ENCODE measurements around the gene PPP2R2D. TPM values are rescaled to one million over a fixed set of nuclear protein-coding genes. Genes with fewer than 3 reads are reported as not detected.

PPP2R2D gene
- total RNA-seq, 6 experiments from 2014 or later = 22.9 to 28.1 (median 24.5) TPM

DNA sequence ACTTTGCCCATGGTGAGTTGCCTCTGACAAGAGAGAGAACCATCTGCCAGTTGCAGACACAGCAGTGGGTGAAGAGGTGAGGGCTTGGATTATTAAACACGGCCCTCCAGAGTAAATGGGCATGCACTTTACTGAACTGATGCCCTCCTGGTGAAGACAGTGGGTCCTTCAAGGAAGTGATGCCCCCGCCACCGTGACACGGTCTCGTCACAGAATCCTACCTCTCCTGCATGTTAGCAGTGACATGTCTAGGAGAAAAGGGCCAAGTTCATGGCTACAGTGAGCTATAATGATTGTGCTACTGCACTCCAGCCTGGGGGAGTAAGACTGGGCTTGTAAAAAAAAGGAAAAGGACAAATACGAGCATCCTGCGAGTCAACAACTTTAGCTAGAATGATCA lies 78.5 kb downstream of the PPP2R2D start:
- Mint-ChIP-seq H3K27ac (peak overlapping the region; percentile 84), H3K4me1 (ENCODE audit: low read depth) (peaks cover 43% of the 10 kb centered on the region), H3K36me3 (ENCODE audit: low read depth) (peaks cover 27% of the 10 kb centered on the region; the same call in 1 of the 2 replicates), H3K4me3 (peak overlapping the region; percentile 98), H3K27me3 (ENCODE audit: insufficient read depth) (no peaks in the 10 kb centered on the region; the same call in 1 of the 2 replicates), H3K9me3 (no peaks in the 10 kb centered on the region)
- TF ChIP-seq, protein P1, sequence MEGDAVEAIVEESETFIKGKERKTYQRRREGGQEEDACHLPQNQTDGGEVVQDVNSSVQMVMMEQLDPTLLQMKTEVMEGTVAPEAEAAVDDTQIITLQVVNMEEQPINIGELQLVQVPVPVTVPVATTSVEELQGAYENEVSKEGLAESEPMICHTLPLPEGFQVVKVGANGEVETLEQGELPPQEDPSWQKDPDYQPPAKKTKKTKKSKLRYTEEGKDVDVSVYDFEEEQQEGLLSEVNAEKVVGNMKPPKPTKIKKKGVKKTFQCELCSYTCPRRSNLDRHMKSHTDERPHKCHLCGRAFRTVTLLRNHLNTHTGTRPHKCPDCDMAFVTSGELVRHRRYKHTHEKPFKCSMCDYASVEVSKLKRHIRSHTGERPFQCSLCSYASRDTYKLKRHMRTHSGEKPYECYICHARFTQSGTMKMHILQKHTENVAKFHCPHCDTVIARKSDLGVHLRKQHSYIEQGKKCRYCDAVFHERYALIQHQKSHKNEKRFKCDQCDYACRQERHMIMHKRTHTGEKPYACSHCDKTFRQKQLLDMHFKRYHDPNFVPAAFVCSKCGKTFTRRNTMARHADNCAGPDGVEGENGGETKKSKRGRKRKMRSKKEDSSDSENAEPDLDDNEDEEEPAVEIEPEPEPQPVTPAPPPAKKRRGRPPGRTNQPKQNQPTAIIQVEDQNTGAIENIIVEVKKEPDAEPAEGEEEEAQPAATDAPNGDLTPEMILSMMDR (IDR thresholded peaks at IDR 0.05) = no peak
- no peak for DNase-seq

DNA sequence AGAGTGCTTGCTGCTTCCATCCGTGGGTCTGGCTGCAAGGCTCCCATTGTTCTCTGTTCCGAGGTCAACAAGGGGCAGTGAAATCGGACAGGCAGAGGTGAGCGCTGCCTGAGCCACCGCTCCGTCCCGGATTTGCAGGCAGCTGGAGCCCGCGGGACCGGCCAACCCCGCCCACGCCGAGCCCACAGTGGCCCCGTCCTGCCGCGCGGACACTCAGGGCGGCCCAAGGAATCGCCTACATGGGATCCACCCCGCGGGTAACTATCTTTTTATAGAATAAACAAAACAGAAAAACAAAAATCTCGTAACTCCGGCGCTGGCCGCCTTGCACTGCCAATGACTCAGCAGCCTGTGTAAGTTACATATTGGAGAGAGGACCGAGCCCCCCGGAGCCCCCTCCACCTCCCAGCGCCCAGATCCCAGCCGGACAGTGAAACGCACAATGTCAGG lies 79.0 kb downstream of the PPP2R2D start:
- H3K36me3 Mint-ChIP-seq (ENCODE audit: low read depth) = peaks cover 27% of the 10 kb centered on the region; the same call in 1 of the 2 replicates
- peaks cover 46% of the 10 kb centered on the region for H3K4me1 Mint-ChIP-seq (ENCODE audit: low read depth)
- peak; percentile 35 for DNase-seq
- no peaks in the 10 kb centered on the region; the same call in 1 of the 2 replicates for H3K27me3 Mint-ChIP-seq (ENCODE audit: insufficient read depth)
- H3K4me3 Mint-ChIP-seq = peak overlapping the region; percentile 98
- TF ChIP-seq, protein P1 (IDR thresholded peaks at IDR 0.05) = no peak
- no peaks in the 10 kb centered on the region for H3K9me3 Mint-ChIP-seq
- peak overlapping the region; percentile 84 for H3K27ac Mint-ChIP-seq

DNA sequence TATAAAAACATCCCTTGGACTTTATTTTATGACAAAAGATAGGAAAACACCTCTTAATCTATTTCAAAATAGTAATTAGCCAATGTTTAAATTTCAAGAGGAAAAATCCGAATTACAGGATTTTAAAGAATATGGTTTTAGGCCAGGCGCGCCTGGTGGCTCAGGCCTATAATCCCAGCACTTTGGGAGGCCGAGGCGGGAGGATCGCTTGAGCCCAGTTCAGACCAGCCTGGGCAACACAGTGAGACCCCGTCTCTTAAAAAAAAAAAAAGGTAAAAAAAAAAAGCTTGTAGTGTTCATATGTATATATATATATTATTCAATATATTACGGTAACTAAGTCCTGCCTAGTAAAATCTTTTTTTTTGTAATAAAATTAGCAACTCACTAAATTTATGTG lies 79.5 kb downstream of the PPP2R2D start:
- TF ChIP-seq, protein P1 (IDR thresholded peaks at IDR 0.05) = no peak
- Mint-ChIP-seq H3K4me1 (ENCODE audit: low read depth) (peaks cover 46% of the 10 kb centered on the region), H3K27ac (peak overlapping the region; percentile 84), H3K27me3 (ENCODE audit: insufficient read depth) (no peaks in the 10 kb centered on the region; the same call in 1 of the 2 replicates), H3K4me3 (peak overlapping the region; percentile 98), H3K9me3 (no peaks in the 10 kb centered on the region), H3K36me3 (ENCODE audit: low read depth) (peaks cover 27% of the 10 kb centered on the region; the same call in 1 of the 2 replicates)
- no peak for DNase-seq

DNA sequence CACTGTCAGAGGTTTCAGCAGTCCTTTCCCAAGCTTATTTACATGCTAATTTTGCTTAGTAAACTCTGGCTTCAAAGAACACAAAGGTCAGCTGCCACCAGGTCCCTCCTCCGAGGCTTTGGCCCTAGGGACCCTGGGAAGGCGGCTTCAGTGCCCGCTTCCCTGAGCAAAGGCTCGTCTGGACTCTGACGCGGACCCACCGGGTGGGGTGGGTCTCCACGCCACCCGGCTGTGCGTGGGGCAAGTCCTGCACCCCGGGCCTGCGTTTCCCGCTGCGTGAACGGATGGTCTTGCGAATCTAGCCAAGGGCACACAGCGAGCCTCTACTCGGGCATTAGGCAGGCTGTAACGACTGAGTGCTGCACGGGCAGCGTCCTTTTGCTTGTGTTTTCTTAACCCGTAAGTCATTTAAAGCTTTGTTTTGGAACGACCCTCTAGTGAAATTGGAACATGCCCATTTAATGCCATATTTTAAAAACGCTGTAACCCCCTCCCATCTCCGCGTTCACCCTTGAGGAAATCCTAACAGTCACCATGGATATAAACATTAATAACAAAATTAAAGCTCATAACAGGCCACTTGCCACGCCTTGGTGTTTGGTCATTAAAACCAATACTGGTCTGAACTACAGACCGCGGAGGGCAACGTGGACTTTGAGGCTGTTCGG lies 80.1 kb downstream of the PPP2R2D start:
- Mint-ChIP-seq H3K4me1 (ENCODE audit: low read depth) (peaks cover 46% of the 10 kb centered on the region), H3K27me3 (ENCODE audit: insufficient read depth) (no peaks in the 10 kb centered on the region; the same call in 1 of the 2 replicates), H3K36me3 (ENCODE audit: low read depth) (peaks cover 28% of the 10 kb centered on the region; the same call in 1 of the 2 replicates), H3K27ac (peak overlapping the region; percentile 86), H3K9me3 (no peaks in the 10 kb centered on the region), H3K4me3 (peak overlapping the region; percentile 98)
- no peak for DNase-seq
- TF ChIP-seq, protein P1 (IDR thresholded peaks at IDR 0.05) = no peak

DNA sequence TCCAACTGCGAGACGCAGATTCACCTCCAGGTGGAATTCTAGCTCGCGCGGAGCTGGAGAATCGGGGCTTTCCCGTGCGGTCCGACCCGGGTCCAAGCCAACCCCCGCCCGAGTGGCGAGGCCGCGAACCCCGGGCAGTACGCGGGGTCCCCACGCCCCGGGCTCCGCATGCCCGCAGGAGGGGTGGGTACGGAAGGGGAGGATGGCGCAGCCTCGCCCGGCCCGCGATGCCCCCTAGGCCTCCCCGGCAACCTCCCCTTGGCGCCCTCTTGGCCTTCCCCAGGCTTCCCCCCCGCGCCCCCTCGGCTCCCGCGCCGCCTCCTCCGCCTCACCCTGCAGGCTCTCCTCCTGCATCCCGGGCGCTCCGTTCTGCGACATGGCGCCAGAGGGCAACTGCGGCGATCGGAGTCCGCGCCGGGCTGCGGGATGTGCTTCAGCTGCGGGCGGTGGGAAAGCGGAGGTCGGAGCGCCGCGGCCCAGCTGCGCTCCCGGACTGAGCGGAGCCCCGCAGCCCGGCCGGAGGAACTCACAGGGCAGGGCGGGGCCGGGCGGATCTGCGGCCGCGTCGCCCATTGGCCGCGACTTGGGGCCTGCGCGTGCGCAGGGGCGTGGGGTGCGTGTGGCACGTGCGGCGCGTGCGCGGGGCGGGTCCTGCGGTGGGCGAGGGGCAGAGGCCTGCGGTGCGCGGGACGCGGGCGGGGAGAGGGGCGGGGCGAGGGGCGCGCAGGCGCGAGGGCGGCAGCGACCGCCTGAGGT lies 80.8 kb downstream of the PPP2R2D start, which contains the start of gene BNIP3:
BNIP3 (minus strand) TSS at position 495 of the 756 bp plus-strand sequence; CDS start at position 378, 117 bp downstream.
- Mint-ChIP-seq H3K27ac (peak within 1 kb of the TSS; percentile 86), H3K4me1 (ENCODE audit: low read depth) (peaks cover 46% of the 10 kb centered on the region), H3K27me3 (ENCODE audit: insufficient read depth) (no peaks in the 10 kb centered on the region), H3K36me3 (ENCODE audit: low read depth) (peaks cover 23% of the 10 kb centered on the region; the same call in 1 of the 2 replicates), H3K4me3 (peak within 1 kb of the TSS; percentile 98), H3K9me3 (no peaks in the 10 kb centered on the region)
- TF ChIP-seq, protein P1 (IDR thresholded peaks at IDR 0.05) = peak; percentile 51
- peak; percentile 91 for DNase-seq
